H1 (cell line): Measurements from ENCODE around the gene GALNT9. TPM values are rescaled to one million over a fixed set of nuclear protein-coding genes. Genes with fewer than 3 reads are reported as not detected.

ENCODE experiments used
- CTCF ChIA-PET: fragments of 300-600 bp; sonication (Branson Sonifier 250); formaldehyde crosslinking; loops from one replicate; lab custom pipeline; 2021; ENCODE audit not compliant: partially characterized antibody; lab: Charles Lee
- POLR2A ChIA-PET: fragments of 300-600 bp; sonication (Branson Sonifier 250); formaldehyde crosslinking; loops from one replicate; lab custom pipeline; 2021; ENCODE audit warnings: inconsistent platforms; ENCODE audit not compliant: partially characterized antibody; lab: Charles Lee
- DNase-seq, 2 experiments: peaks; one replicate each; pipeline versions ENCODE4 v3.0.0 to v3.0.0-alpha.2; 2010 to 2022; ENCODE audit warnings: low spot score in 2 of 2, low read depth in 1 of 2, mixed read lengths in 1 of 2
- FAIRE-seq: peaks from 2 replicates; lab custom pipeline; 2011; peaks lifted over from hg19 to GRCh38; lab: Jason Lieb, UNC
- H2AFZ ChIP-seq: 2 replicates; pipeline ENCODE4 v1.8.1; 2012; ENCODE audit warnings: low read length, inconsistent platforms
- H2AK5ac ChIP-seq: 2 replicates; pipeline ENCODE4 v1.6.1; 2013; ENCODE audit warnings: low read depth, low read length
- H2BK120ac ChIP-seq: replicated peaks from 2 replicates; pipeline ENCODE3; 2013; ENCODE audit warnings: low read depth, low read length, inconsistent platforms
- H2BK12ac ChIP-seq: 2 replicates; pipeline ENCODE4 v1.6.1; 2013; ENCODE audit warnings: low read depth, low read length
- H2BK15ac ChIP-seq: 2 replicates; pipeline ENCODE4 v1.6.1; 2013; ENCODE audit warnings: low read length
- H2BK20ac ChIP-seq: 2 replicates; pipeline ENCODE4 v1.6.1; 2013; ENCODE audit warnings: low read length
- H2BK5ac ChIP-seq: 2 replicates; pipeline ENCODE4 v1.6.1; 2013; ENCODE audit warnings: low read depth, low read length
- H3K14ac ChIP-seq: 2 replicates; pipeline ENCODE4 v1.6.1; 2013; ENCODE audit warnings: inconsistent platforms; ENCODE audit not compliant: insufficient read length
- H3K18ac ChIP-seq: 2 replicates; pipeline ENCODE4 v1.6.1; 2013; ENCODE audit warnings: low read length; ENCODE audit errors: extremely low read depth
- H3K23ac ChIP-seq: 2 replicates; pipeline ENCODE4 v1.6.1; 2013; ENCODE audit warnings: inconsistent platforms; ENCODE audit not compliant: insufficient read length
- H3K23me2 ChIP-seq: 2 replicates; pipeline ENCODE4 v1.6.1; 2013; ENCODE audit warnings: low read depth, low read length
- H3K27ac ChIP-seq: 2 replicates; pipeline ENCODE4 v1.6.1; 2011; ENCODE audit warnings: low read depth, low read length, inconsistent platforms
- H3K27me3 ChIP-seq, 4 experiments: replicated peaks in 1 of 4; 1 replicate in 1 of 4; 2 replicates in 3 of 4; pipeline versions ENCODE4 v1.6.1 to v1.8.1; 2011 to 2013; ENCODE audit warnings: low read length in 3 of 4, mild to moderate bottlenecking in 3 of 4, inconsistent platforms in 2 of 4, mixed read lengths in 2 of 4, moderate library complexity in 1 of 4; ENCODE audit not compliant: control insufficient read depth in 3 of 4, insufficient read depth in 3 of 4; ENCODE audit errors: extremely low read depth in 1 of 4
- H3K36me3 ChIP-seq, 4 experiments: 2 replicates each; pipeline versions ENCODE4 v1.6.1 to v1.8.1; 2011 to 2013; ENCODE audit warnings: mild to moderate bottlenecking in 4 of 4, low read length in 3 of 4, moderate library complexity in 2 of 4, control low read depth in 1 of 4, inconsistent platforms in 1 of 4; ENCODE audit not compliant: insufficient read depth in 4 of 4, control insufficient read depth in 2 of 4
- H3K4ac ChIP-seq: replicated peaks from 2 replicates; pipeline ENCODE3; 2013; ENCODE audit warnings: low read length, low read depth, mixed read lengths, inconsistent platforms; ENCODE audit not compliant: insufficient read length
- H3K4me1 ChIP-seq, 4 experiments: replicated peaks in 1 of 4; 1 replicate in 1 of 4; 2 replicates in 3 of 4; pipeline versions ENCODE4 v1.6.1 to v1.8.1; 2011 to 2013; ENCODE audit warnings: low read length in 3 of 4, inconsistent platforms in 2 of 4, mixed read lengths in 1 of 4; ENCODE audit not compliant: insufficient read depth in 4 of 4, control insufficient read depth in 3 of 4
- H3K4me2 ChIP-seq, 2 experiments: 2 replicates each; pipeline versions ENCODE4 v1.6.1 to v1.8.1; 2011 to 2013; ENCODE audit warnings: low read depth in 2 of 2, low read length in 2 of 2, control low read depth in 1 of 2, inconsistent platforms in 1 of 2, mild to moderate bottlenecking in 1 of 2; ENCODE audit not compliant: insufficient read depth in 1 of 2
- H3K4me3 ChIP-seq, 4 experiments: fragments of 200-600, 300-600 bp in 1 of 4; sonication (generic), shearing (Covaris generic), sonication (Bioruptor Twin) in 1 of 4; 2 replicates each; pipeline versions ENCODE4 v1.5.1 to v1.8.1; 2011 to 2016; ENCODE audit warnings: low read length in 4 of 4, low read depth in 3 of 4, control low read depth in 2 of 4, inconsistent platforms in 2 of 4, mild to moderate bottlenecking in 2 of 4, mixed read lengths in 1 of 4, moderate library complexity in 1 of 4; ENCODE audit not compliant: insufficient read depth in 2 of 4; ENCODE audit errors: extremely low read depth in 1 of 4
- H3K56ac ChIP-seq: replicated peaks from 2 replicates; pipeline ENCODE3; 2013; ENCODE audit warnings: low read depth, mild to moderate bottlenecking, mixed read lengths, low read length, inconsistent platforms; ENCODE audit not compliant: insufficient read length
- H3K79me1 ChIP-seq: 2 replicates; pipeline ENCODE4 v1.6.1; 2013; ENCODE audit warnings: low read depth, low read length, control low read depth
- H3K79me2 ChIP-seq, 2 experiments: 2 replicates each; pipeline versions ENCODE4 v1.6.1 to v1.8.1; 2012 to 2013; ENCODE audit warnings: low read length in 2 of 2, mild to moderate bottlenecking in 2 of 2, inconsistent platforms in 1 of 2; ENCODE audit not compliant: insufficient read depth in 2 of 2, control insufficient read depth in 1 of 2
- H3K9ac ChIP-seq, 4 experiments: replicated peaks in 1 of 4; 1 replicate in 1 of 4; 2 replicates in 3 of 4; pipeline versions ENCODE4 v1.6.1 to v1.8.1; 2011 to 2013; ENCODE audit warnings: low read depth in 3 of 4, low read length in 3 of 4, control low read depth in 2 of 4, mild to moderate bottlenecking in 2 of 4, moderate library complexity in 2 of 4, inconsistent platforms in 1 of 4; ENCODE audit errors: extremely low read depth in 1 of 4
- H3K9me3 ChIP-seq, 2 experiments: 2 replicates each; pipeline versions ENCODE4 v1.6.1 to v1.8.1; 2012 to 2013; ENCODE audit warnings: mild to moderate bottlenecking in 2 of 2, moderate library complexity in 2 of 2, control low read depth in 1 of 2, inconsistent platforms in 1 of 2, low read depth in 1 of 2, low read length in 1 of 2, mixed read lengths in 1 of 2; ENCODE audit not compliant: insufficient read depth in 2 of 2
- H4K20me1 ChIP-seq, 2 experiments: replicated peaks in 1 of 2; 2 replicates each; pipeline versions ENCODE3 to v1.8.1; 2011 to 2013; ENCODE audit warnings: inconsistent platforms in 2 of 2, low read length in 2 of 2, mild to moderate bottlenecking in 1 of 2; ENCODE audit not compliant: insufficient read depth in 2 of 2, control insufficient read depth in 1 of 2
- H4K5ac ChIP-seq: 2 replicates; pipeline ENCODE4 v1.6.1; 2013; ENCODE audit warnings: low read length, low read depth, mixed read lengths, inconsistent platforms; ENCODE audit not compliant: insufficient read length
- H4K8ac ChIP-seq: 2 replicates; pipeline ENCODE4 v1.8.0; 2013; ENCODE audit warnings: mild to moderate bottlenecking, moderate library complexity, low read length, inconsistent platforms; ENCODE audit not compliant: insufficient read depth; ENCODE audit errors: extremely low read depth
- H4K91ac ChIP-seq: replicated peaks from 2 replicates; pipeline ENCODE3; 2013; ENCODE audit warnings: low read length, mixed read lengths, inconsistent platforms; ENCODE audit not compliant: insufficient read length
- EZH2 ChIP-seq: fragments of 200-600 bp; sonication (generic); IDR thresholded peaks from 2 replicates; pipeline ENCODE4 v1.7.1; 2012; ENCODE audit warnings: low read depth, mild to moderate bottlenecking, moderate library complexity, low read length, inconsistent platforms; ENCODE audit not compliant: severe bottlenecking
- FOSL1 ChIP-seq: IDR thresholded peaks from 2 replicates; pipeline ENCODE4 v1.6.1; 2011; ENCODE audit warnings: mild to moderate bottlenecking, low read depth, low read length, moderate library complexity; ENCODE audit not compliant: insufficient read depth
- KDM1A ChIP-seq: fragments of 200-600, 300-600 bp; sonication (generic); IDR thresholded peaks from 2 replicates; pipeline ENCODE4 v1.7.1; 2016; ENCODE audit warnings: mild to moderate bottlenecking, low read length, borderline replicate concordance
- NRF1 ChIP-seq: IDR thresholded peaks from 2 replicates; pipeline ENCODE4 v1.6.1; 2011; ENCODE audit warnings: mild to moderate bottlenecking, low read depth, low read length, improper control_type of control experiment
- SRF ChIP-seq: IDR thresholded peaks from 2 replicates; pipeline ENCODE4 v1.6.1; 2011; ENCODE audit warnings: mild to moderate bottlenecking, low read depth, low read length, moderate library complexity
- WGBS, 2 experiments: shearing (Covaris generic) in 1 of 2; methylation state at CpG; one replicate each; pipeline versions ENCODE4 v1.1.6 to v1.1.7; 2013 to 2015; ENCODE audit warnings: low lambda C conversion rate in 2 of 2, mixed read lengths in 2 of 2, inconsistent platforms in 1 of 2, low coverage in 1 of 2, missing lambda C conversion rate in 1 of 2; ENCODE audit not compliant: insufficient replicate concordance in 2 of 2, insufficient coverage in 1 of 2, insufficient read length in 1 of 2; ENCODE audit errors: extremely low coverage in 1 of 2, missing lambda C conversion rate in 1 of 2; 5-methylcytosine and 5-hydroxymethylcytosine counted together
- polyA plus RNA-seq, 7 experiments: library from polyadenylated mRNA; depleted of rRNA in 3 of 7; stranded (reverse) in 5 of 7; unstranded in 2 of 7; fragments of >200 nt in 5 of 7; fragments of 200-250 nt in 2 of 7; gene quantifications; 1 replicate in 5 of 7; 2 replicates in 1 of 7; 4 replicates in 1 of 7; pipeline versions ENCODE4 v1.2.1 to v1.2.3, GENCODE V29; 2011 to 2013; ENCODE audit warnings: missing spikeins in 2 of 7, mixed read lengths in 2 of 7
- total RNA-seq: library from RNA; stranded (reverse); fragmentation: NEBNext Ultra II Directional; extraction: Animal tissue kit (Norgen Biotek cat#: 25700); gene quantifications from 2 replicates; pipeline ENCODE4 v1.2.1, GENCODE V29; 2021

GALNT9 gene
- total and polyA plus RNA-seq, 2 of the 8 experiments (the other 6 are each of a cell fraction or from before 2014, with no cell fraction given): 2.0 to 3.6 TPM

- no peak overlapping the region for H2BK15ac ChIP-seq
- peaks cover 0 to 13% (median 7%) of the 10 kb centered on the region in 4 experiments; a peak in 5 of 7 replicates for H3K4me1 ChIP-seq
- no peak overlapping the region for H2AK5ac ChIP-seq
- H3K9me3 ChIP-seq: peaks cover 11 to 20% of the 10 kb centered on the region in 2 experiments
- peaks cover 0 to 2% of the 10 kb centered on the region in 2 experiments for H4K20me1 ChIP-seq
- no peak overlapping the region for H3K27ac ChIP-seq
- no peaks in the 10 kb centered on the region for H3K79me2 ChIP-seq
- no peak overlapping the region for H3K9ac ChIP-seq
- ChIA-PET CTCF (interaction anchor here (0.9 to 2.5 kb wide), 6 partner anchors 12 to 38 kb away, joined by 3 to 23 read pairs (median 3); no protein-coding TSS in a partner anchor), POLR2A (no interaction called here)
- no peak overlapping the region for H3K4ac ChIP-seq
- DNase-seq (no peak), FAIRE-seq (no peak)
- no peak overlapping the region for H3K23ac ChIP-seq
- peaks cover 4 to 67% (median 39%) of the 10 kb centered on the region in 4 experiments for H3K27me3 ChIP-seq
- H2BK5ac ChIP-seq: no peak overlapping the region
- WGBS, 2 experiments: 85% methylated on average over 31 of the region's 31 CpGs; no CpG with 5 or more reads in 1 of the 2 experiments
- peaks cover 7% of the 10 kb centered on the region; the same call in 1 of the 2 replicates for H3K23me2 ChIP-seq
- H3K79me1 ChIP-seq: no peaks in the 10 kb centered on the region
- no peak overlapping the region for H2BK12ac ChIP-seq
- H4K8ac ChIP-seq: no peak overlapping the region
- no peak overlapping the region for H3K14ac ChIP-seq
- no peak overlapping the region for H3K56ac ChIP-seq
- H3K18ac ChIP-seq: no peak overlapping the region
- no peak overlapping the region for H2BK20ac ChIP-seq
- no peak overlapping the region for H3K4me2 ChIP-seq
- H4K91ac ChIP-seq: no peak overlapping the region
- no peak overlapping the region for H4K5ac ChIP-seq
- no peak overlapping the region for H2BK120ac ChIP-seq
- H2AFZ ChIP-seq: no peak overlapping the region
- no peaks in the 10 kb centered on the region for H3K36me3 ChIP-seq
- no peak for TF ChIP-seq EZH2
- TF ChIP-seq FOSL1: no peak
- no peak for TF ChIP-seq SRF
- TF ChIP-seq KDM1A: no peak
- TF ChIP-seq NRF1: no peak
- no peak overlapping the region for H3K4me3 ChIP-seq
Measured at GRCh38 chr12:132191715-132192553, 137.5 kb downstream of the GALNT9 start.
